ENCODE measurements around the gene TRIO.

The TRIO gene

DNA sequence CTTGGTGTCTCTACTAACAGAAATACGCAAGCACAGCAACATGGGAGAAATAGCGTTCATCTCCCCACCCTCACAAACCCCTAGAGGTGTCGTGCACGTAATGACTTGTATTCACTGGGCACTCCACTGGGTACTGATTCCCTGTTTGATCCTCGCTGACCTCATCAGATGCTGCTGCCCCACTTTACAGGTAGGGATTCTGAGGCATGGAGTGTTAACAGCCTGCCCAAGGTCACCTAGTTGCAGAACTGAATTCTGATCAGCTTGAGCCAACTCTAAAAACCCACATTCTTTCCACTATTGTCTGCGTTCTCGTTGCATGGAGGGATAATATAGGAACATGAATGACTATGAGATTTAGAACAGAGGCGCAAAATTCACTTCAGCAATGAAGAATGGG, 96.3 kb downstream of the TRIO start:
- no peak overlapping the region for H3K27ac ChIP-seq (ENCODE audit: low read depth, low read length)
- H2BK120ac ChIP-seq (ENCODE audit: insufficient read depth, low read length, poor library complexity) = no peak overlapping the region
- H3K14ac ChIP-seq (ENCODE audit: low read length) = no peak overlapping the region
- H3K79me1 ChIP-seq (ENCODE audit: low read length) = no peaks in the 10 kb centered on the region
- no peak overlapping the region for H3K4me3 ChIP-seq (ENCODE audit: low read depth, low read length)
- no peaks in the 10 kb centered on the region for H3K9me3 ChIP-seq (ENCODE audit: insufficient read depth, low read depth, low read length)
- no CpG with 5 or more reads among the region's 8 CpGs for WGBS (ENCODE audit: extremely low coverage, insufficient coverage, insufficient read length)
- no peak overlapping the region for H2BK5ac ChIP-seq (ENCODE audit: low read depth, low read length, poor library complexity)
- H2AK5ac ChIP-seq (ENCODE audit: low read length) = no peak overlapping the region
- H4K8ac ChIP-seq (ENCODE audit: low read depth, low read length) = no peak overlapping the region
- no peak overlapping the region for H4K12ac ChIP-seq (ENCODE audit: low read depth, low read length)
- H3K36me3 ChIP-seq (ENCODE audit: control insufficient read depth in 1 of 2, insufficient read depth in 2 of 2, low read length in 2 of 2) = peaks cover 0 to 3% of the 10 kb centered on the region in 2 experiments
- H3K4me2 ChIP-seq (ENCODE audit: low read length) = no peak overlapping the region
- no peak overlapping the region for H2BK12ac ChIP-seq (ENCODE audit: low read length)
- no peaks in the 10 kb centered on the region for H3K27me3 ChIP-seq (ENCODE audit: insufficient read depth, low read length)
- DNase-seq = no peak
- H3K4me1 ChIP-seq (ENCODE audit: control insufficient read depth in 1 of 2, insufficient read depth in 2 of 2, low read length in 2 of 2) = peaks cover 2 to 5% of the 10 kb centered on the region in 2 experiments
- H4K91ac ChIP-seq (ENCODE audit: low read depth, low read length) = no peak overlapping the region
- H3K23ac ChIP-seq (ENCODE audit: low read length) = no peak overlapping the region
- no peak overlapping the region for H3K9ac ChIP-seq (ENCODE audit: low read length)
- H2AFZ ChIP-seq (ENCODE audit: insufficient read depth, low read length, poor library complexity) = no peak overlapping the region
- peaks cover 12% of the 10 kb centered on the region for H3K79me2 ChIP-seq (ENCODE audit: control insufficient read depth, insufficient read depth, low read length, poor library complexity)
- H3K4ac ChIP-seq (ENCODE audit: low read depth, low read length) = peak overlapping the region; percentile 38
- peak overlapping the region; percentile 6 for H3K18ac ChIP-seq (ENCODE audit: low read length)

DNA sequence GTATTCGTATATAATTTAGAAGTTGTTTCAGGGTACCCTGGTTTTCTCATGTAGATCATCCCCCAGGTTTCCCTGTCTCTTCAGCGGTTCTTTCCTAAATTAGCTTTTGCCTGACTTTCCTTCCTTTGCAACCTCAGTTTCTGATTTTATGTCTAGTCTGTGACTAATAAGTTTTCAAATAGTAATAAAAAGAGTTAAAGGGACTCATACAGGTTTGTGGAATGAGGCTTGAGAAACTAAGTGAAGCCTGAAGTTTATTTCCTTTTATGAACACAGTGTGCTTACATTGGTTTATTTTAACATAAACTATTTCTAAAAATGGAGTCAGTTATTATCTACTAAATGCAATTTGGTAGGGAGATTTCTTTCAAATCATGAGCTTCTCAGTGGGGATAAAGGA, 96.8 kb downstream of the TRIO start:
- H3K23ac ChIP-seq (ENCODE audit: low read length) = no peak overlapping the region
- no peaks in the 10 kb centered on the region for H3K27me3 ChIP-seq (ENCODE audit: insufficient read depth, low read length)
- no peak overlapping the region for H2AK5ac ChIP-seq (ENCODE audit: low read length)
- H2BK120ac ChIP-seq (ENCODE audit: insufficient read depth, low read length, poor library complexity) = no peak overlapping the region
- no peak overlapping the region for H2BK5ac ChIP-seq (ENCODE audit: low read depth, low read length, poor library complexity)
- no peaks in the 10 kb centered on the region for H3K9me3 ChIP-seq (ENCODE audit: insufficient read depth, low read depth, low read length)
- H2AFZ ChIP-seq (ENCODE audit: insufficient read depth, low read length, poor library complexity) = no peak overlapping the region
- no peak overlapping the region for H3K9ac ChIP-seq (ENCODE audit: low read length)
- H3K79me2 ChIP-seq (ENCODE audit: control insufficient read depth, insufficient read depth, low read length, poor library complexity) = peaks cover 15% of the 10 kb centered on the region
- peaks cover 0 to 3% of the 10 kb centered on the region in 2 experiments for H3K36me3 ChIP-seq (ENCODE audit: control insufficient read depth in 1 of 2, insufficient read depth in 2 of 2, low read length in 2 of 2)
- H3K4me1 ChIP-seq (ENCODE audit: control insufficient read depth in 1 of 2, insufficient read depth in 2 of 2, low read length in 2 of 2) = peaks cover 2 to 9% of the 10 kb centered on the region in 2 experiments
- no peak overlapping the region for H3K4ac ChIP-seq (ENCODE audit: low read depth, low read length)
- no peak overlapping the region for H4K8ac ChIP-seq (ENCODE audit: low read depth, low read length)
- H2BK12ac ChIP-seq (ENCODE audit: low read length) = no peak overlapping the region
- no peak overlapping the region for H3K18ac ChIP-seq (ENCODE audit: low read length)
- no peaks in the 10 kb centered on the region for H3K79me1 ChIP-seq (ENCODE audit: low read length)
- no peak for DNase-seq
- H3K4me3 ChIP-seq (ENCODE audit: low read depth, low read length) = no peak overlapping the region
- H3K27ac ChIP-seq (ENCODE audit: low read depth, low read length) = no peak overlapping the region
- no peak overlapping the region for H4K91ac ChIP-seq (ENCODE audit: low read depth, low read length)
- no peak overlapping the region for H3K14ac ChIP-seq (ENCODE audit: low read length)
- no peak overlapping the region for H4K12ac ChIP-seq (ENCODE audit: low read depth, low read length)
- no CpG with 5 or more reads among the region's 2 CpGs for WGBS (ENCODE audit: extremely low coverage, insufficient coverage, insufficient read length)
- H3K4me2 ChIP-seq (ENCODE audit: low read length) = no peak overlapping the region

DNA sequence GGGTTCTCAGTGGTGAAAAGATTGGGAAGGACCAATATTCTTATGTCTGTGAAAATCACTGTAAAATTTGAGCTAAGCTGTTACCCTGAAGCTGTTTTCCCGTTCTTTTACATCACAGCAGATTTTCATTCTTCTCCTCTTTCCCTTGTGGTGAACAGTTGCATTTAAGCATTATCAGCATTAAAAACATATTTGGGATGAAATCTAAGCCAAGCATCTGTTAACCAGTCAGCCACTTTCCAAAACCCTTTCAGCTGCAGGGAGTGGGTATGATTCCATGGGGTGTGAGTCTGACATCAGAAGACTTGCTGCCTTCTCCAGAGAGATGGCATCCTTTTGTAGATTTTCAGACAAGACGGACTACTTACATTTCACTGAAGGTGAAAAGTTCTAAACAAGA, 97.2 kb downstream of the TRIO start:
- H3K4me1 ChIP-seq (ENCODE audit: control insufficient read depth in 1 of 2, insufficient read depth in 2 of 2, low read length in 2 of 2) = peaks cover 2 to 9% of the 10 kb centered on the region in 2 experiments
- no peak overlapping the region for H2BK5ac ChIP-seq (ENCODE audit: low read depth, low read length, poor library complexity)
- no peak overlapping the region for H2AK5ac ChIP-seq (ENCODE audit: low read length)
- peaks cover 15% of the 10 kb centered on the region for H3K79me2 ChIP-seq (ENCODE audit: control insufficient read depth, insufficient read depth, low read length, poor library complexity)
- H3K4ac ChIP-seq (ENCODE audit: low read depth, low read length) = peak overlapping the region; percentile 56
- H2AFZ ChIP-seq (ENCODE audit: insufficient read depth, low read length, poor library complexity) = no peak overlapping the region
- no peak overlapping the region for H3K4me2 ChIP-seq (ENCODE audit: low read length)
- no peak overlapping the region for H3K4me3 ChIP-seq (ENCODE audit: low read depth, low read length)
- no peaks in the 10 kb centered on the region for H3K27me3 ChIP-seq (ENCODE audit: insufficient read depth, low read length)
- no peak overlapping the region for H3K14ac ChIP-seq (ENCODE audit: low read length)
- no peak overlapping the region for H4K91ac ChIP-seq (ENCODE audit: low read depth, low read length)
- no peak overlapping the region for H2BK120ac ChIP-seq (ENCODE audit: insufficient read depth, low read length, poor library complexity)
- H3K18ac ChIP-seq (ENCODE audit: low read length) = no peak overlapping the region
- H3K23ac ChIP-seq (ENCODE audit: low read length) = no peak overlapping the region
- no CpG with 5 or more reads among the region's 2 CpGs for WGBS (ENCODE audit: extremely low coverage, insufficient coverage, insufficient read length)
- H3K9ac ChIP-seq (ENCODE audit: low read length) = no peak overlapping the region
- DNase-seq = no peak
- H3K27ac ChIP-seq (ENCODE audit: low read depth, low read length) = no peak overlapping the region
- no peak overlapping the region for H4K12ac ChIP-seq (ENCODE audit: low read depth, low read length)
- H2BK12ac ChIP-seq (ENCODE audit: low read length) = no peak overlapping the region
- no peaks in the 10 kb centered on the region for H3K79me1 ChIP-seq (ENCODE audit: low read length)
- H4K8ac ChIP-seq (ENCODE audit: low read depth, low read length) = no peak overlapping the region
- no peaks in the 10 kb centered on the region for H3K9me3 ChIP-seq (ENCODE audit: insufficient read depth, low read depth, low read length)
- H3K36me3 ChIP-seq (ENCODE audit: control insufficient read depth in 1 of 2, insufficient read depth in 2 of 2, low read length in 2 of 2) = peaks cover 0 to 3% of the 10 kb centered on the region in 2 experiments

- H2BK120ac ChIP-seq (ENCODE audit: insufficient read depth, low read length, poor library complexity) = no peak overlapping the region
- H3K4me1 ChIP-seq (ENCODE audit: control insufficient read depth in 1 of 2, insufficient read depth in 2 of 2, low read length in 2 of 2) = peaks cover 5 to 12% of the 10 kb centered on the region in 2 experiments
- H4K91ac ChIP-seq (ENCODE audit: low read depth, low read length) = no peak overlapping the region
- no peak overlapping the region for H3K4ac ChIP-seq (ENCODE audit: low read depth, low read length)
- H2AFZ ChIP-seq (ENCODE audit: insufficient read depth, low read length, poor library complexity) = no peak overlapping the region
- no peak overlapping the region for H3K14ac ChIP-seq (ENCODE audit: low read length)
- no peak overlapping the region for H3K18ac ChIP-seq (ENCODE audit: low read length)
- H4K8ac ChIP-seq (ENCODE audit: low read depth, low read length) = no peak overlapping the region
- H4K12ac ChIP-seq (ENCODE audit: low read depth, low read length) = no peak overlapping the region
- DNase-seq = no peak
- no peaks in the 10 kb centered on the region for H3K79me1 ChIP-seq (ENCODE audit: low read length)
- H3K36me3 ChIP-seq (ENCODE audit: control insufficient read depth in 1 of 2, insufficient read depth in 2 of 2, low read length in 2 of 2) = peaks cover 0 to 3% of the 10 kb centered on the region in 2 experiments
- peaks cover 18% of the 10 kb centered on the region for H3K79me2 ChIP-seq (ENCODE audit: control insufficient read depth, insufficient read depth, low read length, poor library complexity)
- H3K4me3 ChIP-seq (ENCODE audit: low read depth, low read length) = no peak overlapping the region
- H2AK5ac ChIP-seq (ENCODE audit: low read length) = no peak overlapping the region
- H3K9me3 ChIP-seq (ENCODE audit: insufficient read depth, low read depth, low read length) = no peaks in the 10 kb centered on the region
- H2BK5ac ChIP-seq (ENCODE audit: low read depth, low read length, poor library complexity) = no peak overlapping the region
- H3K9ac ChIP-seq (ENCODE audit: low read length) = no peak overlapping the region
- WGBS (ENCODE audit: extremely low coverage, insufficient coverage, insufficient read length) = no CpG with 5 or more reads among the region's 1 CpG
- no peaks in the 10 kb centered on the region for H3K27me3 ChIP-seq (ENCODE audit: insufficient read depth, low read length)
- H3K23ac ChIP-seq (ENCODE audit: low read length) = no peak overlapping the region
- H3K27ac ChIP-seq (ENCODE audit: low read depth, low read length) = no peak overlapping the region
- no peak overlapping the region for H2BK12ac ChIP-seq (ENCODE audit: low read length)
- H3K4me2 ChIP-seq (ENCODE audit: low read length) = no peak overlapping the region
These were observed 98.0 kb downstream of the TRIO start for GRCh38 chr5:14241141-14241540.

Data from trophoblast cell (in vitro differentiated cells and primary cell).